GM19467 (cell line): ENCODE results near the gene ARV1.
A peak's percentile ranks its signal among the peaks of the same experiment; 100 is the strongest.

Source experiments
- ATAC-seq: cut with Tn5 transposase; IDR thresholded peaks from one replicate; pipeline ENCODE4 v1.9.1; 2021; ENCODE audit warnings: mild to moderate bottlenecking, moderate library complexity; ENCODE audit not compliant: unreplicated experiment

Gene ARV1

DNA sequence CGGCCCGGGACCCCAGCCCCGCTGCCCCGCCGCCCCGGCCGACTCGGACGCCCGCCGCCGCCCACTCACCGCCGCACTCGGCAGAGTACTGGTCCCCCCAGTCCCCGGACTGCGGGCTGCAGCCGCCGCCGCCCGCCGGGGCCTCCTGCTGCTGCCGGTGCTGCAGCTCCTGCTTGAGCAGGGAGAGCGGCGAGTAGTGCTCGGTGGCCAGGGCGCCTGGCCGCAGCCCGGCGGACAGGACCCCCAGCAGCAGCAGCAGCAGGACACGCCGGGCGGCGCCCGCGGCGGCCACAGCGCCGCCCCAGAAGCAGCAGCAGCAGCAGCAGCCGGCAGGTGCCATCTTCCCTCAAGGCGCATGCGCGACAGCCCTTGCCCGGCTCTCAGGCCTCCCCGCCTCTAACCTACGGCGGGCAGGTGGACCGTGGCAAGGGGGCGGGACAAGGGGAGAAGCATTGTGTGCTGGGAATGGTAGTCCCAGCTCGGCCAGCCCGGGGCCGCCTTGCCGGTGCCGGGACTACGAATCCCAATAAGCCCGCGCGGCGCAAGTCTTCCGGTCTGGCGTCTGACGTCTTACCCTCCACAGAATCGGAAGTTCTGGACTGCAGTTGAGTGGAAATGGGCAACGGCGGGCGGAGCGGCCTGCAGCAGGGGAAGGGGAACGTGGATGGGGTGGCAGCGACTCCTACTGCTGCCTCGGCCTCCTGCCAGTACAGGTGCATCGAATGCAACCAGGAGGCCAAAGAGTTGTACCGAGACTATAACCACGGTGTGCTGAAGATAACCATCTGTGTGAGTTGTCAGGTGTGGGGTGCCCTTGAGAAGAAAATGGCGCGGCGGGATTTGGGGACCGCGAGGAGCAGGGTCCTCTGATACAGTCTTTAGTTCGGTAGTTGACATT, at the start of gene ARV1, which contains the start of gene TTC13:
TSS of gene ARV1 (plus strand) at position 604 of the 898 bp plus-strand sequence. CDS start at position 616, 12 bp downstream.
TSS of gene TTC13 (minus strand) at position 371 of the 898 bp plus-strand sequence. CDS start at position 340, 31 bp downstream.
- peak; percentile 87 for ATAC-seq

DNA sequence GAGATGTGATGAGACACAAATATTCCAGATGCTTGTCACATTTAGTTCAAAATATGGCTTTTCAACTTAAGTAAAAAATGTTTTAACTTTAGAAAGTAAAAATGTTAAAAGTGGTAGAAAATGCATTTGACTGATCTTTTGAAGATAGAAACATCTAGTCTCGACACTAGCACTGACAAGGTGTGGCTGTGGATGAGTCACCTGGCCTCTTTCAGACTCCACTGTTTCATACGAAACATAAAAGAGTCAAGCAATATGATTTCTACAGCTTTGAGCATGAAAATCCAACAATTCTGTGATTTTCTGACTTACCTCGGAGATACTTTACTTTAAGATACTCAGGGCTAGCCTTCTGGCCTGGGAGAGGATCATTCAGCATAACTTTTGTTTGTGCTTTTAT, 47.9 kb upstream of the ARV1 start:
- ATAC-seq, result no peak

DNA sequence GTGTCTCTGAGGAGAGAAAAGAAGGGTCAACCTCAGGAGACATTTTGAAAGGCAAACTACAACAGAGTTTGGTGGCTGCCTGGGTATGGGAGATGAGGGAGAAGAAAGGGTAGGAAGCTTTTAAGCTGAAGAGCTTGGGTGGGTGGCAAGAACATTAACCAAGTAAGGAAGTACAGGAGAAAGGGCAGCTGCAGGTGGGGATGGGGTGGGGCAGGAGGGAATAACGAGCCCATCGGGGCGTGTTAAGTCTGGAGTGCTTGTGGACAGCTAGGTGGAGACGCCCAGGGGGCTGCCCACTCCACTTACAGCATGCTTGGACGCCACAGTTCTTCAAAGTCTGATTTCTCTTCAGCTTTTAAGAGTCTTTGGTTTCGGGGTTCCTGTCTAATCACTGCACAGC, 43.0 kb upstream of the ARV1 start:
- no peak for ATAC-seq

DNA sequence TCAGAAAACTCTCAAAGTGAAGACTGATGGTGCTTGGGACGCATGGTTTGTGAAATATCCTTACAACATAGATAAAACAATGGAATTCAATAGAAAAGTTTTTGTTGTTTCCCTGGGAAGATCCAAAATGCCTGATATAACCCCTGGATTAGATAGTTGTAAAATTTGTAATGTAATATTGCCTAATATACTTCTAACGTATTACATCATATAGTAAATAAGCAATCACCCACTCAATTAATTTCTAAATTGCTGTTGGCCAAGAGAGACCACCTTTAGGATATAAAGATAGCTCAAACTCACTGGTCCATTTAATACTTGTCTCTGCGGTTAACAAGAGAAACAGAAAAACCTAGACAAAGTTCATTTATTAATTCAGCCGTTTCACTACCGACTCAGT, 42.4 kb upstream of the ARV1 start:
- no peak for ATAC-seq

DNA sequence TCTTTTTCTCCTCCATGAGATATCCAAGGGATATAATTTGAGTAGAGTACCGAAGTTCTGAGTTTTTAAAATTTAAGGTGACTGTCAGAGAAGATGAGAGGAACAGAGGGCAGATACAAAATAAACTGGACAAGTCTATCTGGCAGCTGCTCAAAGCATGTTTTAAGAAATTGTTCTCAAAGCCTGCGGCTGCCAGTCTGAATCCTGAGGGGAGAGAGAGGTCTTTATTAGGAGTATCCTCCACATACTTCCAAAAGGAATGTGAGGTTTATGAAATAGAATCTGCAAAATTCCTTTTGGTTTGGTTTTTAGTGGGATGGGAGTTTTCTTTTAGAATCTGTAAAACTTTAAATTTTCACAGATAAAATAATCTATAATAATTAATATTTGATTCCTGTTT, 41.5 kb upstream of the ARV1 start:
- no peak for ATAC-seq

DNA sequence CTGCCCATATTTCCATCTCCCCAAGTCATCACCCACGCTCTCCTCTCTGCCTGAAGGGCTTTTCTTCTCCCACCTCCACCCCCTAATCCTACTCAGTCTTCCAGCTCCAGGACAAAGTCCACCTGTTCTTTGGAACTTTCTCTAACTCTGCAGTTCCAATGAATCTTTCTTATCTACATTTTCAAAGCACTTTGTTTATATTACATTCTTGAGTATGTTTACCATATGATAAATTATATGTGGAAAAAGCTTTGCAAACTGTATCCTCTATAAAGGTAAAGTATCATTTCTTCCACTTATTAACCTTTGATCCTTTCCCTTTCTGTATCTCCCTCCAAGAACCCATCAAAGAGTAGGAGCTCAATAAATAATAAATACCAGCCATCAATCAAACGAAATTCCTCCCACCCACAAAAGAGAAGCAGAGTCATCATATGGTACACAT, 39.9 kb upstream of the ARV1 start:
- no peak for ATAC-seq

DNA sequence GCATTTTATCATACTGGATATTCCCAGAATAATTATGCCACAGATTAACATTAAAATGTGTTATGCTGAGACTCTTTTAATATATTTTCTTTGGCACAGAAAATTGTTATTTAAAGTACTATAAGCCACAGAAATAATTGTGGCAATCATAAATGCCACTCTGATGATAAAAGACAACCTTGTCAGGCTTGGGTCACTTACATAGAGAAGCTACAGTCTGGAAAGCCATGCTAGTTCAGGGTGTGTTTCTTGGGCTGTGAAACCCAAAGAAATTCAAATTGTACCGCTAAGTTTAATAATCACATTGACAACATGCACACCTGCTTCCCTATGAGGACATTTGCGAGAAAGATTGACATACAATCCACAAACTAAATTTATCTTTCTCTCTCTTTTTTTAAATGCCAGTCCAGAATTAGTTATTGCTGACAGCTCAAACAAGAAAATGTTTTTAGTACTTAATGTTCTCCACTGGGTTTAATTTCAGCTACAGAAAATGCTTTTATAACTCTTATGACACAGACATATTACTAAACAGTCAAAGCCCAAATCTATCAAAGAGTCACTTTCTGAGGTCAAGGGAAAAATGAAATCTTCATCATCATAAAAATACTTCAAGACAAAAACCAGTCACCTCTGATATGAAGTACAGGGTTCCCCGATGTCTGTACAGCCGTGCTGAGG, 38.9 kb upstream of the ARV1 start:
- no peak for ATAC-seq

DNA sequence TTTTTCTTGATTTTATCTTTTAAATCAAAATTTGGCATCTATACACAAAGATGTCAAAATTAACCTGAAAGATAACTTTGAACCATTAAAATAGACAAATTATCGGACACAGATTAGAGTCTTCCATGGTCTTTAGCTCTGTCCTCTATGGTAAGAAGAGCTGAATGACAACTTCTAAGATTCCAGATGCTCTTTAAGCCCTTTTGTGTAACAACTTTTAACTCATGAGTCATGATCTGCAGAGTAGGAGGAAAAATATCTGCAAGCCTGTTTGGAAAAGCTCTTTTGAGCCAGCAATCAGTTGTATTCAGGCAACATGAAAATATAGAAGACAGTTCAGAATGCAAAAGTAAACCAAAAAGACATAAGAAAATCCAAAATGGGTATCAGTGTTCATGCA, 38.0 kb upstream of the ARV1 start:
- no peak for ATAC-seq

DNA sequence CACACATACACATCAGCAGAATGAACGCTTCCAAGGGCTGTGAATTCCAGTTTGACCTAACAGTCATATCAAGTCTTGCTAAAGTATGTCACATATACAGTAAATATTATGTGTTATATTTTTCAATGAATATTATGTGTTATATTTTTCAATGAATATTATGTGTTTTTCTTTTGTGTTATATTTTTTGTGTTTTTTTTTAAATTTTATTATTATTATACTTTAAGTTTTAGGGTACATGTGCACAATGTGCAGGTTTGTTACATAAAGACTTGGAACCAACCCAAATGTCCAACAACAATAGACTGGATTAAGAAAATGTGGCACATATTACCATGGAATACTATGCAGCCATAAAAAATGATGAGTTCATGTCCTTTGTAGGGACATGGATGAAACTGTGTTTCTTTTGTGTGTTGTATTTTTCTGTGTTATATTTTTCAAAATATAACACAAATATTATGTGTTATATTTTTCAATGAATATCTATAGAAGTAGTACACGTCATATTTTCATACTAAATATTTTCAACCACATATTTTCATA, 35.8 kb upstream of the ARV1 start:
- ATAC-seq, result no peak

DNA sequence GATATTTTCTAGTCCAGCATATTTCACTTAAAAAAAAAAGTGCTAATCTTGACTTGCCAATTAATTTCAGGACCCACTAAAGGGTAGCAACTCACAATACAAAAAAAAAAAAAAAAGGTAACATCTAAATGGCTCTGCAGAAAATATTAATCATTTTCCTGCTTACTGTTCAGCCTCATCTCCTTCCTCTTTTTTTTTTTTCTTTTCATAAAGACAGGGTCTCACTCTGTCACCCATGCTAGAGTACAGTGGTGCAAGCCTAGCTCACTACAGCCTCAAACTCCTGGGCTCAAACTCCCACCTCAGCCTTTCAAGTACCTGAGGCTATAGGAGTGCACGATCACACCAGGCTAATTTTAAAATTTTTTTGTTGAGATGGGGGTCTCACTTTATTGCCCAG, 30.6 kb upstream of the ARV1 start:
- ATAC-seq, result no peak

DNA sequence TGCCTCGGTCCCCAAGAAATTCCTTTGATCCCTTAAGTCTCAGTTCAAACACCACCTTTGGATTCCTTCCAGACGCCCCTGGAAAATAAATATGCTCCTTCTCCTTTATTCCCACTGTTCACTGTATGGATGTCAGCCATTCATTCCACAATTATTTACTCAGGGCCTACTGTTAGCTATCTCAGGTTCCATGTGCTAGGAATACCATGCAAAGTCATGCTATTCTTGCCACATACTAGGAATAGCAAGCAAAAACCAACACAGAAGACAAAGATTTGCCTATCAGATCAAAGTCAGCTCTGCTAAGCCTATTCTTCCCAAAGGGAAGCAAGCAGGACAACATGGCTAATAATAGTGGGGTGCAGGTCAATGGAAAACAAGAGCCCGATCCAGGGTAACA, 30.0 kb upstream of the ARV1 start:
- no peak for ATAC-seq

DNA sequence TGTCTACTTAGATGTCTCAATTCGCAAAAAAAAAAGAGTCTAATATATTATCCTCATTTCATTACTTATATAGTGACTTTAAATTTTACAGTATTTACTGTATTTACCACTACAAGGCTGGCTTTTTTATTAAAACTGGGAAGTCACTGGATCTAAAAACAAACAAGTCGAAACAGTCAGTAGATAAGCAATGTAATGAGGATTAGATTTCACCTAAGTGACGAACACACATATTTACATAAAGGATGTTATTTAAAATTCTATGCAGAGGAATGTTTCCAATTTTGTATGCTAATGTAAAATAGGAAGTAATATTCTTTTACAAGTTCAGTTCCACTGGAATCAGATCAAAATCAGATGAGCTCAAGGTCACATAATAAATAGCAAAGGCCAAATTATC, 28.5 kb upstream of the ARV1 start:
- no peak for ATAC-seq

DNA sequence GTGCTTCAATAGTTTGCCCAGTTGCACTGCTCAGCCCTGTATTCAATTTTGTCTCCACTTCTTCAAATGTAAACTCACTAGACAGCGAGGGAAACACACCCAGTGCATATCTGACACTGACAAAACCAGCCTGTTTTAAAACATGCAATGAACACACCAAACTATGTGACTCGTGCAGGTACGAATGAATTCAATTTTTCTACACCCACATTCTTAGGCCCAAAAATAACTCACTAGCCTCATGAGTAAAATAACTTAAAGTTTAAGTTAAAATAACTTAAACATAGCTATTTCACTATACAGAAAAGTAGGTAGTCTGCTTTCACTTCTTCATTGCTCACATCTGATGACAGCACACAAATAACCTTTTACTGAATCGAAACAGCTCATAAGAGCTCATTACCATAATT, 21.3 kb upstream of the ARV1 start:
- ATAC-seq, result no peak

DNA sequence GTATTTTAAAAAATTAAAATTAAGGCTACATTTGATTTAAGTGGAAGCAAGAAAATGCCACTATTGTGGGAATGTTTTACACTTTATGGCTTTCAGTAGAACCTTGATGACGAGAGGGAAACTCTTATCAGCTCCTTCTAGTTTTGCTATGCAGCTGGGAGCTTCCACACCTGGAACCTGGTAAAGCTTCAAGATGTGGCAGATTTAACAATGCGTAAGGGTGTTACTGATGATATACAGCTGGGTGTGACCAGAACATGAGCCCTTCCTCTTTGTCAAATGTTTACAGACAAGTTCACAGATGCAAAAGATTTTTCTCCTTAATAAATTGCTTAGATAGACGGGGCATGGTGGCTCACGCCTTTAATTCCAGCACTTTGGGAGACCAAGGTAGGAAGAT, 20.5 kb upstream of the ARV1 start:
- no peak for ATAC-seq

DNA sequence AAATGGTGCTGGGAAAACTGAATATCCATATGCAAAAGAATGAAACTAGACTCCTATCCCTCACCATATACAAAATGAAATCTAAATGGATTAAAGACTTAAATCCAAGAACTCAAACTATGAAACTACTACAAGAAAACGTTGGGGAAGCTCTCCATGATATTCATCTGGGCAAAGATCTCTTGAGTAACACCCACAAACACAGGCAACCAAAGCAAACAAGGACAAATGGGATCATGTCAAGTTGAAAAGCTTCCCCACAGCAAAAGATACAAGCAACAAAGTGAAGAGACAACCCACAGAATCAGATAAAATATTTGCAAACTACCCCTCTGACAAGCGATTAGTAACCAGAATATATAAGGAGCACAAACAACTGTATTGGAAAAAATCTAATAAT, 14.0 kb upstream of the ARV1 start:
- ATAC-seq, result no peak

DNA sequence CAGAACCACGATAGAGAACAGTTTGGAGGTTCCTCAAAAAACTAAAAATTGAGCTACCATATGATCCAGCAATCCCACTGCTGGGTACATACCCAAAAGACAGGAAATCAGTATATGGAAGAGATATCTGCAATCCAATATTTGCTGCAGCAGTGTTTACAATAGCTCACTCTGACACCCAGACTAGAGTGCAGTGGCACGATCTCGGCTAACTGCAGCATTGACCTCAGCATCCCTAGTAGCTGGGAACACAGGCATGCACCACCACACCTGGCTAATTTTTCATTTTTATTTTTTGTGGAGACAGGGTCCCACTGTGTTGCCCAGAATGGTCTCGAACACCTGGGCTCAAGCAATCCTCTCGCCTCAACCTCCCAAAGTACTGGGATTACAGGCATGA, 13.4 kb upstream of the ARV1 start:
- ATAC-seq, result no peak

DNA sequence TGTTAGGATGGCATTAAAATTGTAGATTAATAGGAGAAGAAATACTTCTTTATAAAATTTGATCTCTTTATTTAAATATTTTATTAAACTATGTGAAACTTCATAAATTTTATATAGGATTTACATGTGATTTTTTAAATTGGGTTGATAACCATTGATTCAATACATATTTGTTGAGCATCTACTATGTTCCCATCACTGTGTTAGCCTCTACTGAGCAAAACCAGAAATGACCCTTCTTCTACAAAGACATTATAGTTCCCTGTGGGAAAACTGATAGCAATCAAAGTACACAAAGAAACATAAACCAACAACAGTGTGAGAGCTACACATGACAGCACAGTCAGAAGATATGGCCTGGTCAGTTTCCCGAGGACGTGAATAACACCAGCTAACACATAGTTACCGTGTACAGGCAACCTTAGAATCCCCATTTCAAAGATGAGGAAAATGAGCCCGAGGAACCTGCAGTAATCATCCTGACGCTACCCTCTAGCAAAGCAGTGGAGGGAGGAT, 12.5 kb upstream of the ARV1 start:
- no peak for ATAC-seq

DNA sequence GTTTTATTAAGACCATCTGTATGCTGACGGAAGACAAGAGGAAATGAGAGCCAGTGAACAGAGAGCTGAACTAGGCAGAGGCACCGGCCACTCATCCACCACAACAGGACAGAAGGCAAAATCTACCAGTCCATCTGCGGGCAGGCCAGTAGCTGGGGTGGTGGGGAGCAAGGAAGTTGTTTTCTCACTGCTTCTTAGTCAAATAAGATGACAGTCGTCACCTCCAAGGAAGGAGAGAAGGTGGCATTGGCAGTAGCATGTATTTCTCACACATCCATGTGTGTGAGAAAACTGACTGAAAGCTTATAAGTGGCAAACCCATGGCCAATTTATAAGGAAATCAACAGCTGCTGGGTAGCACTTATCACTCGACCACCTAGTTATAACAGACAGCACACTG, 8.5 kb upstream of the ARV1 start:
- ATAC-seq, result no peak

DNA sequence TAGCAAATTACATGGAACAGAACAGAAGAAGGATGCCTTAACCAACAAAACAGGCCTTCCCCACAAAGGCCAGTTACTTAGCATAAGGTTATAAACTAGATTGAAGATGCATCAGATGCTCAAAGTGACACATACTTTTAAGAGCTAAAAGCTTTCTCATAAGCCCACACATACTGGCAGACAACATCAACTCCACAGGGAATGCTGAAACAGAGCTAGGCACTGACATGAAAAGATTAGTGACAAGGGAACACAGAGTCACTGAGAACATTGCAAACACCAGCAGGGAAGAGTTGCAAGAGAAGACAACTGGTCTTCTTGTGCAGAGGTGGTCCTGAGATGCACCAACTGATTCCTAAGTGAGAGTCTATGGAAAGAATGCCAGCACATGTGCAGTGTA, 7.1 kb upstream of the ARV1 start:
- no peak for ATAC-seq

DNA sequence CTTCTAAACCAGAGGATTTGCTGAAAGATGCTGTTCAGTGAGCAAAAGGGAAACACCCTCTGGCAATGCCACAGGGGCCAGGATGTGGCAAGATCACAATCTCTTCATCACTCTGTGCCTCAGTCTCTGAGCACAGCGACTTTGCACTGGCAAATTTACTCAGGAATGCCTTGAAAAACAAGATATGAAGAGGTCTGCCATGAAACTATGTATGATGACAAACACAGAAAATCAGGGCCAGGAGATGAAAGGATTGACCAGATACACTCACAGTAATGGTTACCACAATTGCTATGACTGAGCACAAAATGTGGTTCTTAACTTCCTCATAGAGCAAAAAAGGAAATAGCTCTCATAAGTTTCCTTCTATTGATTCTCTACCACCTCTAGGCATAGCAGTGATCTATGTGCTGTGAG, 6.0 kb upstream of the ARV1 start:
- ATAC-seq, result peak; percentile 53

DNA sequence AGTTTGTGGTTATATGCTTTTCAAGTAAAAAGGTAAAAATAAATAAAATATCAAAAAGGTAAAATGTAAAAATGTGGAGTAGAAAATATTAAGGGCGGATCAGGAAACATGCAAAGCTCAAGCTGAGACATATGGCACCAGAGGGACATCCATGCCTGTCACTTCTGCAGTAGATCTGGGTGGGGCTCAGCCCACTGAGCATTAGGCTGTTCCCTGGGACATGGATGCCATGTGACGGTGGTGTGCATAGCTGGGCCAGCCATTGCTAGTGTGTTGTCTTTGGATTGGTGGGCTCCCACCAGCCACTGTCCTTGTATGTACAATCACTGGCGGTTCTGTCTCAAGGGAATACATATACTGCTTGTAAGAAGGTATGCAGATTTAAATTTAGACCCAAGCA, 3.3 kb upstream of the ARV1 start:
- no peak for ATAC-seq

DNA sequence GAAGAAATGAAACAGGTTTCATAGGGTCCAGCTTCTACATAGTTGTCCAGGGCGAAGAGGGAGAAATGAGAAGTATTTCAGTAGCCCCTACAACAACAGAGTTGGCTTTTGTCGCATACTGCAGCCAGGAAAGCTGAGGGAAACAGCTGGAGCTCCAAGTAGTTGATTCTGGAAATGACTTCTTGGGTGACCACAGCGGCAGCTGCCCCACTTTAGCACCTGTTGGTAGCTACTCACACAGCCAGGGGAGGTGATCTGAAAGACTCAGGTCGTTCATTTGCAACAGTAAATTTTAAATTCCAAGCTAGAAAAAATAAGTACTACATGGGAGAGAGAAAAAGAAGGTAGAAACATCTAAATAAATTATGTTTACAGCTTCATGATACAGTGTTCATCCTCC, 2.5 kb upstream of the ARV1 start:
- ATAC-seq, result no peak
